ENCODE results near the gene VWA7.
"Not testable (repeated sequence)": the region's sequence is repeated elsewhere in the genome, so short reads cannot be mapped to it uniquely, and the experiment has no call there.

DNA sequence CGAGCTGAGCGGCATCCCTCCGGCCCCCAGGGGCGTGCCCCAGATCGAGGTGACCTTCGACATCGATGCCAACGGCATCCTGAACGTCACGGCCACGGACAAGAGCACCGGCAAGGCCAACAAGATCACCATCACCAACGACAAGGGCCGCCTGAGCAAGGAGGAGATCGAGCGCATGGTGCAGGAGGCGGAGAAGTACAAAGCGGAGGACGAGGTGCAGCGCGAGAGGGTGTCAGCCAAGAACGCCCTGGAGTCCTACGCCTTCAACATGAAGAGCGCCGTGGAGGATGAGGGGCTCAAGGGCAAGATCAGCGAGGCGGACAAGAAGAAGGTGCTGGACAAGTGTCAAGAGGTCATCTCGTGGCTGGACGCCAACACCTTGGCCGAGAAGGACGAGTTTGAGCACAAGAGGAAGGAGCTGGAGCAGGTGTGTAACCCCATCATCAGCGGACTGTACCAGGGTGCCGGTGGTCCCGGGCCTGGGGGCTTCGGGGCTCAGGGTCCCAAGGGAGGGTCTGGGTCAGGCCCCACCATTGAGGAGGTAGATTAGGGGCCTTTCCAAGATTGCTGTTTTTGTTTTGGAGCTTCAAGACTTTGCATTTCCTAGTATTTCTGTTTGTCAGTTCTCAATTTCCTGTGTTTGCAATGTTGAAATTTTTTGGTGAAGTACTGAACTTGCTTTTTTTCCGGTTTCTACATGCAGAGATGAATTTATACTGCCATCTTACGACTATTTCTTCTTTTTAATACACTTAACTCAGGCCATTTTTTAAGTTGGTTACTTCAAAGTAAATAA is 40.2 kb upstream of the VWA7 start:
- TF ChIP-seq, protein P1, sequence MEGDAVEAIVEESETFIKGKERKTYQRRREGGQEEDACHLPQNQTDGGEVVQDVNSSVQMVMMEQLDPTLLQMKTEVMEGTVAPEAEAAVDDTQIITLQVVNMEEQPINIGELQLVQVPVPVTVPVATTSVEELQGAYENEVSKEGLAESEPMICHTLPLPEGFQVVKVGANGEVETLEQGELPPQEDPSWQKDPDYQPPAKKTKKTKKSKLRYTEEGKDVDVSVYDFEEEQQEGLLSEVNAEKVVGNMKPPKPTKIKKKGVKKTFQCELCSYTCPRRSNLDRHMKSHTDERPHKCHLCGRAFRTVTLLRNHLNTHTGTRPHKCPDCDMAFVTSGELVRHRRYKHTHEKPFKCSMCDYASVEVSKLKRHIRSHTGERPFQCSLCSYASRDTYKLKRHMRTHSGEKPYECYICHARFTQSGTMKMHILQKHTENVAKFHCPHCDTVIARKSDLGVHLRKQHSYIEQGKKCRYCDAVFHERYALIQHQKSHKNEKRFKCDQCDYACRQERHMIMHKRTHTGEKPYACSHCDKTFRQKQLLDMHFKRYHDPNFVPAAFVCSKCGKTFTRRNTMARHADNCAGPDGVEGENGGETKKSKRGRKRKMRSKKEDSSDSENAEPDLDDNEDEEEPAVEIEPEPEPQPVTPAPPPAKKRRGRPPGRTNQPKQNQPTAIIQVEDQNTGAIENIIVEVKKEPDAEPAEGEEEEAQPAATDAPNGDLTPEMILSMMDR (IDR thresholded peaks at IDR 0.05), result not testable (repeated sequence)
- TF ChIP-seq POLR2A (IDR thresholded peaks at IDR 0.05), result not testable (repeated sequence)

All from esophagus squamous epithelium (tissue), 4 donors.